ENCODE measurements around the gene ZDHHC8.
A peak's percentile ranks its signal among the peaks of the same experiment; 100 is the strongest.

The ZDHHC8 gene

GRCh38 chr22:20099099-20099711 lies 32.4 kb upstream of the ZDHHC8 start:
- no peak for DNase-seq

DNA sequence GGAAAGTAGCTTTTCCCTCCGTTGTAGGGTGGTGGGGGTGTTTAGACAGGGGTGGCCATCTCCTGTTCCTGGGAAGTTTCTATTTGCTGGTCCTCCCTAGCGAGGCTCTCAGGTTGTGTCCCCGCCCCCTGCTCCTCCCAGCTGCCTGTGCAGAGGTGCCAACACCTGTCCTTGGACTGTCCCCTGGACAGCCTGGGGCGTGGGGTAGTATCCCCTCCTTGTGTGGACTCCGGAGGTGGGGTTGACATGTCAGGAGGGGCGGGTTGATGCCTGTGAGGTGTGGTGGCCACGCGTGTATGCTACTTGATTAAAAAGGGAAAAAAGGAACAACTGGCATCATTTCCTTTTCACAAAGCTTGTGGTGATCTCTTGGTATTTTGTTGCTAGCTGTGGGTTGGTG lies 30.0 kb upstream of the ZDHHC8 start:
- DNase-seq: no peak

- no peak for DNase-seq
These were observed 29.3 kb upstream of the ZDHHC8 start for GRCh38 chr22:20102203-20102780.

- no peak for DNase-seq
These were observed 26.0 kb upstream of the ZDHHC8 start for GRCh38 chr22:20105456-20106204.

DNA sequence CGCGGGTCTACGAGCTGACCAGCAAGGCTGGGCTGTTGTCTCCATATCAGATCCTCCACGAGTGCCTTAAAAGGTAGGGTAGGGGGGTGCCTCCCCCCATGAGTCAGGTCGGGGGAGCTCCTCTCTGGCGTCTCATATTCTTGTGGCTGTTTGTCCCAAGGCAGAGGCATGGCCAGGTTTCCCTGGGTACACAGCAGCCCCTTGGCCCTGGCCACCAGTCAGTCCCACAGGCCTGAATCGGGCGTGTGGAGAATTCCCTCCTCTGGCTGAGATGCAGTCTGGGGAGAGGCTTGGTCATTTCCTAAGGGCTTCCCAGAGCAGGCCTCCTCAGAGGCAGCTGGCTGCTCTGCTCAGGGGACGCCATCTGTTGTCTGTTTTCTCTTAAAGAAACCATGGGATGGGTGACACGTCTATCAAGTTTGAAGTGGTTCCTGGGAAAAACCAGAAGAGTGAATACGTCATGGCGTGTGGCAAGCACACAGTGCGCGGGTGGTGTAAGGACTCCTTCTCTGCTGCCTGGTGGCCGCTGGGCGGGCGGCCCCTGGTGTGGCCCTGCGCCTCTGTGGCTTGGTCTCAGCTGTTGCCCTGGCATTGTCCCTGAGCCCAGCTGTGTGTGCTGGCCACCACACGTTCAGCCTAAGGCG lies 25.3 kb upstream of the ZDHHC8 start:
- no peak for DNase-seq

DNA sequence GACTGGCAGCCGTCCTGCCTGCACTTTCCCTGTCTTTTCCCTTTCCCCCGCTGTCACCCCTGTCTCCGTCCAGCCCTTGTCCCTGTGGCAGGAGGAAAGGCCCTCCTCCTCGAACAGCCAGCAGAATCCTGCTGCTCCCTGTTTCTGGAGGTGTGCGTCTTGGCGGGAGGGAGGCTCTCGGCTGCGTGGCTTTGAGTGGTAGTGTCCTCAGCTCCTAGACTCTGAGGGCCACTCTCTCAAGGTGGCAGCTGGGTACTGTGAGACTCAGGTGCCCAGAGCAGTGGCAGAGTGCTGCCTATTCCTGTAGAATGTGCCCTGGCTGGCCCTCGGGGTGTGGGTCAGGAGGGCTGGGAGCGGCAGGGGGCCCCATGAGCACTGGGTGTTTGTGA lies 24.8 kb upstream of the ZDHHC8 start:
- no peak for DNase-seq

- DNase-seq: no peak
These were observed 24.1 kb upstream of the ZDHHC8 start for GRCh38 chr22:20107471-20107901.

GRCh38 chr22:20107951-20108756 lies 23.4 kb upstream of the ZDHHC8 start:
- DNase-seq: no peak

DNA sequence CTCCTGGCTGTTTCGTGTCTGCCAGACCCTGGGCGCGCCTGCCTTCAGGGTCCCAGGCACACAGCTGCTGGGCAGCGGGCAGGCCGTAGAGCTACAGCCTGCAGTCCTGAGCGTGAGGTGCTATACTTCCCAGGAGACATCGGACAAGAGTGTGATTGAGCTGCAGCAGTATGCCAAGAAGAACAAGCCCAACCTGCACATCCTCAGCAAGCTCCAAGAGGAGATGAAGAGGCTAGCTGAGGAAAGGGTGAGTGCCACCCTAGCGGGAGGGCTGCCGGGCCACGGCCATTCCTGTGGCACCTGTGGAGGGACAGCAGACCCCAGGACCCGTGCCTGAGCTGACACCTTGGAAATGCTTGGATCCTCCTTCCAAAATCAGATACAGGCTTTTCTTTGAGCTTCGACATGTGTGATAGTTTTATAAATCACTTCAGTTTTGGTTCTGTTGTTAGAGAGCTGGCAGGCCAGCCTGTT lies 22.8 kb upstream of the ZDHHC8 start:
- DNase-seq: no peak

GRCh38 chr22:20109411-20110358 lies 21.9 kb upstream of the ZDHHC8 start:
- DNase-seq: no peak

DNA sequence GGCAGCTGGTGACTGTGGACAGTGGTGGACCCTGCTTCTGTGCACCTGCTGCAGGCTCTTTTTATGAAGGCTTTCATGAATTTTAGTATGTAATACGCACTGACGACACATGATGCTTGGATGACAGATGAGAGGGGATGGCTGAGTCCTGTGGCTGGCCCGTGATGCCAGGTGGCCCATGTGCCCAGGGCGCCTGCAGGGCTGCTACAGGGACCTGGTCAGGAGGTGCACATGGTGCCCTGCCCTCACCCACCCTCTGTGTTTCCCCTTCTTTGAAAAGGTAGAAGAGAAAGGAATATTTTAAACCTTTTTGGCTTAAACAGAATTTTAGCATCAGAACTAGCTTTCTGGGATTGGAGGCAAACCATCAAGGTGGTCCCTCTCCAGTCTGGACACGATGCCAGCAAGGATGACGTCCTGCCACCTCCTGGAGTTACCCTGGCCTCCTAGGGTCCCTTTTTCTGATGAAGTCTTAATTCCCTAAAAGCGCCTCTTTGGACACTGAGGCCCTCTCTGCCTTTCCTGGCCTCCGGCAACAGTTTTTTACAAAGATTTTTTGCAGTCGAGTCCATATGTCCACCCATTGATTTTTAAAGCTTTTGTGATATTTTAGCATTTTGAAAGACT lies 21.1 kb upstream of the ZDHHC8 start:
- no peak for DNase-seq

DNA sequence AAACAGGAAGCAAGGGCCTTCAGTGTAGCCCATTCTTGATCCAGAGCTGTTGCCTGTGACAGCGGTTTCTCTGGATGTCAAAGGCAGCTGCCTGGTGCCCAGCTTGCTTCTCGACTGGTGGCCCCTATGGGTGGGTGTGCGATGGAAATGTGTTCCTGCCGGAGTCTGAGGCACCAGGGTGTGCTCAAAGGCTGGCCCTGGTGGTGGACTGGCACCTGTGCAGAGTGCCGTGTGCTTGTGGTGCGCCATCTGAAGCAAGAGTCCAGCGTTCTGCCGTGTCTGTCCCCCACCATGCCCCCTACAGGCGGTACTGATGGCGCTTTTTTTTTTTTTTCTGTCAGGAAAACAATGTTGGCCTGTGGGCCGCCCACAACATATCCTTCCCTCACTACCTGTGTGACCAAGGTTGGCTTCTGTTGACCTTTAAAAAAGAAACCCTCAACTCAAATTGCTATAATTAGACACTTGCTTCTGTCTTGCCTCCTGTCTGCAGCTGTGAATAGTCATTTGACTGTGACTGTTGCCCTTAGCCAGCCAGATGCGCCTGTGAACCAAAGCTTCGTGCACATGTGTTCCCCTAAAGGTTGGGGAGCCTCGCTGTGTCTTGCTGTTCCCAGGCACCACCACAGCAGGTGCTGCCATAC lies 20.4 kb upstream of the ZDHHC8 start:
- peak; percentile 40 for DNase-seq

DNA sequence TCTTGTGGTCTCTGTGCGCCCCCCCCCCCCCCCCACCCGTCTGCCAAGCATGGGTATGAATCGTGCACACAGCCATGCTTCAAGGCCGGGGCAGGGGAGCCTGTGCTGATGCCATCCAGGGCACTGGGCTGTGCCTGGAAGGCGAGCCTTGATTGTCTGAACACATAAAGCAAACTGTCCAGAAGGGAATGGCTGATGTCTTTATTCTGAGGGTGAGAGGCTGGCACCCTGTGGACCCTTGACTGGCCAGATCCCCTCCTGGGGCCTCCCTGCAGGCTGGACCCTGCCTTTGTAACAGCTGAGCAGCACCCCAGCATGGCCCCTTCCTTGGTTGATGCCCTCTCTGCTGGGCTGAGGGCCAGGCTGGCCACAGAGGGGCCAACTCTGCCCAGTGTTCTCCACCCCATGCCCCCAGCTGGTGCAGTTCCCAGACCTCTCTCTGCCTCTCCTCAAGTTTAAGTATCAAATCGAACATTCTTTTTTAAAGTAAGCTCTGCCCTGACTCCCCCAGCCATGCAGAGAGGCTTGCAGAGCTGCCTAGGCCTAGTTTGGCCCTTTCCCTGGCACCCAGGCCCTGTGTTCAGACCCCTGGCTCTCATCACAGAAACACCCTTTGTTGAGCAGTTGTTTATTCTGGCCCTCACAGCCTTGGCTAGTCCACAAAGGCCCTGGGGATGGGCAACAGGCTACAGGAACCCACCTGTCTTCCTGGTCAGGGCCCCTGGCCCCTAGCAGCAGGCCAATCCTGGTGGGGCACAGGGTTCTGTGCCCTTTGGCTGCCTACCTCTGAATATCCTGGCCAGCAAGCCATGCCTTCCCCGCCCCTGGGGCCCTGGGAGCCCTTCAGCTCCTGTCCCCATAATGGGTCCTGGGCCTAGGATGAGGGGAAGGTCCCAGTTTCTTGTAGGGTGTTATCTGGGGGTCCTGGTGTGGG lies 19.6 kb upstream of the ZDHHC8 start:
- DNase-seq: no peak

- no peak for DNase-seq
These were observed 18.7 kb upstream of the ZDHHC8 start for GRCh38 chr22:20112623-20113511.

DNA sequence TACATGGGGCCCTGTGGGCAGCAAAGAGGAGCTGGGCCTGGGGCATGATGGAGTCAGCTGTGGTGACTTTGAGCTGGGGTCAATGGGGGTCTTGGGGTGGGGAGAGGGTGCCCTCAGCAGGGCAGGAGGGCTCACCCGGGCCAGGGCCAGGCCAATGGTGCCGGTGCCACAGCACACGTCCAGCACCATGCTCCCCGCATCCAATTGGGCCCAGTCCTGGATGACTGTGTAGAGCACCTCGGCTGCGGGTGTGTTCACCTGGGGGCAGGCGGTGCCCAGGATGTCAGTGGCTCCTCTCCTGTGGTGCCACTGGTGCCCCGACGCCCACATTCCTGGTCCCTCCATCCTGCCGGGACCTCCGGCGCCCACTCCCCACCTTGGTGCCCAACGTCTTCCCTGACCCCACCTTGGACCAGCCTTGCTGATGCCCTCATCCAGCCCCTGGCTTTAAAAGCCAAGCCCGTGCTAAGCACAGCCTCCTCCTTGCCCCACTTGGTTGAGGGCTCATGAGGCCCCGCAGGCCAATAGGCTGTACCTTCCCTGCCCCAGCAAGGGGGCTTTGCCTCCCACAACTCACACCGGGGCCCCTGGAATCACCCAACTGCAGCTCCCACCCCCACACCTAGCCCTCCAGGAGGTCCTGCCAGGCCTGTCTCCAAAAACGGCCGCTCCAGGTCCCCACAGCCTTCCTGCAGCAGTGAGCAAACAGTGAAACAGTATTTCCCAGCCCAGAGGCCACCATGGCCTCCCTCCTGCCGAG lies 17.9 kb upstream of the ZDHHC8 start:
- DNase-seq: no peak

DNA sequence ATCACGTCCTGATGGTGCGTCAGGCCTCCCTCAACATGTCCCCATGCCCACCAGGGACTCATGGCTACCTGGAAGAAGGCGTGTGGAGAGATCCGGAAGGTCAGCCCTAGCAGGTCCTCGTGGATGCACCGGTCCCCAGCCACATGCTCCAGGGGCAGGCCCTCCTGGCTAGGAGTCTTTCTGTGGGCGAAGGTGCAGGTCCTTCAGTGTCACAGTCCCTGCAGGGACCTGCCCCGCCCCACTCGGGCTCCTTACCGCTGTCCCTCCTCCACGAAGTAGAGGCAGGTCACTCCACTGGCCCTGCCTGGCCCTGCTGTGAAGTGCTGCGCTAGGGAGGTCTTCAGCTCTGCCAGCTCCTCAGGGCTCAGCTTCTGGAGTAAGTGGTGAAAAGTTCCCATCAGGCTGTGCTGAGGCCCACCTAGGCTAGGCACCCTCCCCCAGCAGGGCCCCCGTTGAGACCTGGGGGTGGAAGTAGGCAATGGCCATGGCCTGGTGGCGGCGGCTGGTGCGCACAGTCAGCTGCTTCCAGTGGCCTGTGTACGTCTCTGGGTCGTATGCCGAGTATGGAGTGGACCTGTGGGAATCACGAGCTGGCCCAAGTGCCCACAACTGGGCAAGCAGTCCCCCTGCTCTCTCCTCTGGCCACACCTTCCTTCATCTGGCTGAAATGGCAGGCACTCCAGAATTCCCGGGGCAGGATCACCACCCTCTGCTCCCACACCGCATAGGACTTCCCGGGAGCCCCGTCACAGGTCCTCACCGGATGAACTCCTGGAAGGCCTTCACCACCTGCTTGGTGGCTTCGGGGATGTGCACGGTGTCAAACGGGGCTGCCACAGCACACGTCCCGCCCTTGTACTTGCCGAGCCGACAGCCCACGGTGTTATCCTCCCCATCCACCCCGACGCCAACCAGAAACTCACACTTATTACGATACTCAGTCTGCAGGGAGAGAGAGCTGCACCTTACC lies 16.8 kb upstream of the ZDHHC8 start:
- no peak for DNase-seq
